Gastrocnemius medialis (tissue), 4 donors: ENCODE measurements around the gene C10orf90.

Experiments
- POLR2A ChIP-seq, 2 donors: fragments of 450-650 bp; IDR thresholded peaks; one replicate each; pipeline ENCODE4 v1.6.1; 2017; ENCODE audit warnings: antibody characterized with exemption in 2 of 2, mild to moderate bottlenecking in 2 of 2, moderate library complexity in 2 of 2
- TF ChIP-seq, protein P1 (sequence below), 5 experiments: fragments of 450-650 bp in 3 of 5; fragments of 200-600 bp in 2 of 5; sonication (generic) in 2 of 5; IDR thresholded peaks in 4 of 5; conservative IDR thresholded peaks in 1 of 5; 1 replicate in 4 of 5; 2 replicates in 1 of 5; pipeline ENCODE4 v1.5.1; 2016 to 2019; ENCODE audit warnings: antibody characterized with exemption in 5 of 5, mild to moderate bottlenecking in 3 of 5, moderate library complexity in 3 of 5

DNA sequence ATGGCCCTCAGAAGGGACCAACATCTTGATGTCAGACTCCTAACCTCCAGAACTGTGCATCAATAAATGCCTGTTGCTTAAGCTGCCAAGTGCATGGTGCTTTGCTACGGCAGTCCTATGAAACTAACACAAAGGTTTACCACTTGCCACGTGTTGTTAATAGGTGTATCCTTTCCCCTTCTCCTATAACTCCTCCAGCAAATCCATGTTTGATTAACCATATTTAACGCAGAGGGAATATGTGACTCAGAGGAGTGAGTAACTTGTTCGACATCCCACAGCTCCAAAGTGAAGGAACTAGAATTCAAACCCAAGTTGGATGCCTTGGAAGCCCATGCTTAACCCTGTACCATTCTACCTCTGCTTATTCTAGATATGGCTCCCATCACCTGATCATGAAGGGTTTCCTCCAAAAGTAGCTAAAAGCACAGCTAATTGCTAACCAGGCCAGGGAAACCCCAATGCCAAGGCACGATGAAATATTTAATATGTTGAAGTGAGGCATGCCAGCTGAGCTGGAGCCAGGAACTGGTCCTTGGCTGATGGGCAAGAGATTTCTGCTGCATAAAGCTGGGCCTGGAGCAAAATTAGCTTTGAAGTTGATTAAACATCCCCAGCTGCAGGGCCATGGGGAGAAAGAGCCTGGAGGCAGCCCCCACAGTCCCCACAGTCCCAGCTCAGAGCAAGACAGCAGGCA, 131.9 kb downstream of the C10orf90 start:
- TF ChIP-seq, protein P1, sequence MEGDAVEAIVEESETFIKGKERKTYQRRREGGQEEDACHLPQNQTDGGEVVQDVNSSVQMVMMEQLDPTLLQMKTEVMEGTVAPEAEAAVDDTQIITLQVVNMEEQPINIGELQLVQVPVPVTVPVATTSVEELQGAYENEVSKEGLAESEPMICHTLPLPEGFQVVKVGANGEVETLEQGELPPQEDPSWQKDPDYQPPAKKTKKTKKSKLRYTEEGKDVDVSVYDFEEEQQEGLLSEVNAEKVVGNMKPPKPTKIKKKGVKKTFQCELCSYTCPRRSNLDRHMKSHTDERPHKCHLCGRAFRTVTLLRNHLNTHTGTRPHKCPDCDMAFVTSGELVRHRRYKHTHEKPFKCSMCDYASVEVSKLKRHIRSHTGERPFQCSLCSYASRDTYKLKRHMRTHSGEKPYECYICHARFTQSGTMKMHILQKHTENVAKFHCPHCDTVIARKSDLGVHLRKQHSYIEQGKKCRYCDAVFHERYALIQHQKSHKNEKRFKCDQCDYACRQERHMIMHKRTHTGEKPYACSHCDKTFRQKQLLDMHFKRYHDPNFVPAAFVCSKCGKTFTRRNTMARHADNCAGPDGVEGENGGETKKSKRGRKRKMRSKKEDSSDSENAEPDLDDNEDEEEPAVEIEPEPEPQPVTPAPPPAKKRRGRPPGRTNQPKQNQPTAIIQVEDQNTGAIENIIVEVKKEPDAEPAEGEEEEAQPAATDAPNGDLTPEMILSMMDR (IDR thresholded peaks at IDR 0.05 in 4 of 5, conservative IDR thresholded peaks at IDR 0.05 in 1 of 5) = no peak
- no peak for TF ChIP-seq POLR2A (IDR thresholded peaks at IDR 0.05)
